ENCODE measurements around the gene HBZ. TPM values are rescaled to one million over a fixed set of nuclear protein-coding genes. Genes with fewer than 3 reads are reported as not detected.
"Not testable (repeated sequence)": the region's sequence is repeated elsewhere in the genome, so short reads cannot be mapped to it uniquely, and the experiment has no call there.

The HBZ gene
- total and polyA plus RNA-seq, 7 experiments from 2014 or later: not detected

GRCh38 chr16:200388-200787, 47.9 kb downstream of the HBZ start:
- Histone ChIP-seq H3K4me1 (ENCODE audit: control insufficient read depth in 2 of 2, insufficient read depth in 2 of 2, low read length in 2 of 2) (no peaks in the 10 kb centered on the region), H3K4me3 (ENCODE audit: low read length) (no peak overlapping the region), H3K9me3 (ENCODE audit: control insufficient read depth in 2 of 3, low read length in 3 of 3) (no peaks in the 10 kb centered on the region), H3K36me3 (ENCODE audit: control insufficient read depth in 2 of 3, insufficient read depth in 3 of 3, low read length in 3 of 3) (peaks cover 5 to 82% (median 9%) of the 10 kb centered on the region in 3 experiments), H3K27me3 (ENCODE audit: control insufficient read depth in 2 of 2, insufficient read depth in 2 of 2, low read length in 2 of 2) (no peaks in the 10 kb centered on the region), H3K27ac (ENCODE audit: low read depth, low read length) (no peak overlapping the region)
- DNase-seq (no peak), ATAC-seq (no peak)
- ChIA-PET CTCF (interaction anchor here (0.6 kb wide), 1 partner anchor 19 kb away, joined by 3 read pairs; no protein-coding TSS in a partner anchor), POLR2A (interaction anchor here (0.7 kb wide), 2 partner anchors 41 to 121 kb away, joined by 3 to 5 read pairs; no protein-coding TSS in a partner anchor)
- peaks cover 0 to 21% (median 5%) of the 10 kb centered on the region in 5 donors for H3K36me3 Mint-ChIP-seq
- intact Hi-C loops (cut with micrococcal nuclease): no loop called here
- H3K4me1 Mint-ChIP-seq: no peaks in the 10 kb centered on the region
- H3K9me3 Mint-ChIP-seq: no peaks in the 10 kb centered on the region
- no peak overlapping the region for H3K4me3 Mint-ChIP-seq
- no peak overlapping the region for H3K27ac Mint-ChIP-seq
- no peaks in the 10 kb centered on the region for H3K27me3 Mint-ChIP-seq

- H3K27me3 ChIP-seq (ENCODE audit: control insufficient read depth in 2 of 2, insufficient read depth in 2 of 2, low read length in 2 of 2): no peaks in the 10 kb centered on the region
- CTCF ChIA-PET: no interaction called here
- ATAC-seq: no peak
- H3K4me3 ChIP-seq (ENCODE audit: low read length): no peak overlapping the region
- H3K36me3 ChIP-seq (ENCODE audit: control insufficient read depth in 2 of 3, insufficient read depth in 3 of 3, low read length in 3 of 3): peaks cover 14 to 86% (median 17%) of the 10 kb centered on the region in 3 experiments
- intact Hi-C loops (cut with micrococcal nuclease): no loop called here
- Mint-ChIP-seq H3K4me1 (peaks cover 0 to 6% (median 0%) of the 10 kb centered on the region in 7 donors), H3K27me3 (no peaks in the 10 kb centered on the region), H3K4me3 (no peak overlapping the region), H3K36me3 (peaks cover 11 to 35% (median 18%) of the 10 kb centered on the region in 5 donors), H3K9me3 (no peaks in the 10 kb centered on the region), H3K27ac (no peak overlapping the region)
- H3K4me1 ChIP-seq (ENCODE audit: control insufficient read depth in 2 of 2, insufficient read depth in 2 of 2, low read length in 2 of 2): no peaks in the 10 kb centered on the region
- POLR2A ChIA-PET: no interaction called here
- no peaks in the 10 kb centered on the region for H3K9me3 ChIP-seq (ENCODE audit: control insufficient read depth in 2 of 3, low read length in 3 of 3)
- no peak overlapping the region for H3K27ac ChIP-seq (ENCODE audit: low read depth, low read length)
- no peak for DNase-seq
Observed at GRCh38 chr16:203246-203645, 50.8 kb downstream of the HBZ start.

- CTCF ChIA-PET; H3K4me1 Mint-ChIP-seq; H3K4me3 ChIP-seq (ENCODE audit: low read length); DNase-seq; H3K27me3 ChIP-seq (ENCODE audit: control insufficient read depth in 2 of 2, insufficient read depth in 2 of 2, low read length in 2 of 2); ATAC-seq; POLR2A ChIA-PET; H3K27ac Mint-ChIP-seq; H3K4me3 Mint-ChIP-seq; H3K9me3 Mint-ChIP-seq; H3K27ac ChIP-seq (ENCODE audit: low read depth, low read length); intact Hi-C loops (cut with micrococcal nuclease); H3K27me3 Mint-ChIP-seq; H3K9me3 ChIP-seq (ENCODE audit: control insufficient read depth in 2 of 3, low read length in 3 of 3); H3K4me1 ChIP-seq (ENCODE audit: control insufficient read depth in 2 of 2, insufficient read depth in 2 of 2, low read length in 2 of 2): not testable (repeated sequence)
- peaks cover 14 to 86% (median 19%) of the 10 kb centered on the region in 3 experiments for H3K36me3 ChIP-seq (ENCODE audit: control insufficient read depth in 2 of 3, insufficient read depth in 3 of 3, low read length in 3 of 3)
- peaks cover 11 to 38% (median 18%) of the 10 kb centered on the region in 5 donors for H3K36me3 Mint-ChIP-seq
Observed at GRCh38 chr16:204046-204445, 51.6 kb downstream of the HBZ start.

Other genes starting within 250 kb of the HBZ start
- gene POLR3K, start 99.0 kb upstream of the HBZ start, total RNA-seq: 10 to 100 TPM in 4 of 5 experiments, 1 to 10 TPM in 1; 8.5 to 45.4 (median 18.9) TPM
- gene POLR3K, start 99.0 kb upstream of the HBZ start, polyA plus RNA-seq: 10 to 100 TPM; 20.4 to 28.6 TPM
- 10 to 100 TPM in 4 of 5 experiments, 1 to 10 TPM in 1; 9.8 to 57.4 (median 11.7) TPM for gene SNRNP25, start 98.8 kb upstream of the HBZ start, total RNA-seq
- 10 to 100 TPM; 20.5 to 21.5 TPM for gene SNRNP25, start 98.8 kb upstream of the HBZ start, polyA plus RNA-seq
- gene RHBDF1, start 80.0 kb upstream of the HBZ start, total RNA-seq: 1 to 10 TPM in 1 of 5 experiments, under 1 TPM in 1, not detected in 3; 0.66 to 1.6 TPM
- gene RHBDF1, start 80.0 kb upstream of the HBZ start, polyA plus RNA-seq: not detected
- 10 to 100 TPM; 17.5 to 59.5 (median 25.4) TPM for gene MPG, start 74.4 kb upstream of the HBZ start, total RNA-seq
- gene MPG, start 74.4 kb upstream of the HBZ start, polyA plus RNA-seq: 10 to 100 TPM; 50.5 to 52.3 TPM
- 10 to 100 TPM; 33.7 to 53.1 (median 38.0) TPM for gene NPRL3, start 14.0 kb upstream of the HBZ start, total RNA-seq
- gene NPRL3, start 14.0 kb upstream of the HBZ start, polyA plus RNA-seq: 10 to 100 TPM in 1 of 2 donors, 1 to 10 TPM in 1; 9.9 to 19.6 TPM
- not detected for gene HBM, start 13.3 kb downstream of the HBZ start, total RNA-seq
- gene HBM, start 13.3 kb downstream of the HBZ start, polyA plus RNA-seq: not detected
- gene HBA2, start 20.2 kb downstream of the HBZ start, total RNA-seq: 10 to 100 TPM in 1 of 5 experiments, 1 to 10 TPM in 1, under 1 TPM in 1, not detected in 2; 0.68 to 10.4 (median 1.1) TPM
- under 1 TPM in 1 of 2 donors, not detected in 1; 0.63 TPM for gene HBA2, start 20.2 kb downstream of the HBZ start, polyA plus RNA-seq
- 10 to 100 TPM in 1 of 5 experiments, 1 to 10 TPM in 2, not detected in 2; 1.1 to 33.5 (median 2.2) TPM for gene HBA1, start 24.0 kb downstream of the HBZ start, total RNA-seq
- not detected for gene HBA1, start 24.0 kb downstream of the HBZ start, polyA plus RNA-seq
- not detected for gene HBQ1, start 27.8 kb downstream of the HBZ start, total RNA-seq
- not detected for gene HBQ1, start 27.8 kb downstream of the HBZ start, polyA plus RNA-seq
- 100 to 1,000 TPM in 4 of 5 experiments, 10 to 100 TPM in 1; 64.7 to 177 (median 154) TPM for gene LUC7L, start 76.8 kb downstream of the HBZ start, total RNA-seq
- 10 to 100 TPM in 1 of 2 donors, 1 to 10 TPM in 1; 6.9 to 16.3 TPM for gene LUC7L, start 76.8 kb downstream of the HBZ start, polyA plus RNA-seq
- gene FAM234A, start 82.2 kb downstream of the HBZ start, total RNA-seq: 10 to 100 TPM; 30.4 to 43.9 (median 32.9) TPM
- 10 to 100 TPM; 31.3 to 42.2 TPM for gene FAM234A, start 82.2 kb downstream of the HBZ start, polyA plus RNA-seq
- under 1 TPM in 2 of 5 experiments, not detected in 3; 0.17 to 0.22 TPM for gene RGS11, start 123.3 kb downstream of the HBZ start, total RNA-seq
- gene RGS11, start 123.3 kb downstream of the HBZ start, polyA plus RNA-seq: not detected
- gene ARHGDIG, start 127.9 kb downstream of the HBZ start, total RNA-seq: 1 to 10 TPM in 3 of 5 experiments, not detected in 2; 1.2 to 2.1 (median 1.4) TPM
- gene ARHGDIG, start 127.9 kb downstream of the HBZ start, polyA plus RNA-seq: not detected
- under 1 TPM in 1 of 5 experiments, not detected in 4; 0.42 TPM for gene PDIA2, start 130.5 kb downstream of the HBZ start, total RNA-seq
- gene PDIA2, start 130.5 kb downstream of the HBZ start, polyA plus RNA-seq: not detected
- 10 to 100 TPM; 25.6 to 45.9 (median 37.5) TPM for gene AXIN1, start 200.1 kb downstream of the HBZ start, total RNA-seq
- gene AXIN1, start 200.1 kb downstream of the HBZ start, polyA plus RNA-seq: 1 to 10 TPM; 1.2 to 2.5 TPM
- gene MRPL28, start 217.9 kb downstream of the HBZ start, total RNA-seq: 10 to 100 TPM; 21.9 to 86.2 (median 26.5) TPM
- 10 to 100 TPM; 44.1 to 71.7 TPM for gene MRPL28, start 217.9 kb downstream of the HBZ start, polyA plus RNA-seq
- gene PGAP6, start 229.3 kb downstream of the HBZ start, total RNA-seq: 100 to 1,000 TPM in 1 of 5 experiments, 10 to 100 TPM in 4; 32.2 to 107 (median 89.4) TPM
- 10 to 100 TPM; 17.0 to 52.4 TPM for gene PGAP6, start 229.3 kb downstream of the HBZ start, polyA plus RNA-seq
- 10 to 100 TPM; 40.2 to 58.1 (median 42.9) TPM for gene NME4, start 244.6 kb downstream of the HBZ start, total RNA-seq
- 10 to 100 TPM; 76.7 to 88.6 TPM for gene NME4, start 244.6 kb downstream of the HBZ start, polyA plus RNA-seq
- 10 to 100 TPM in 3 of 5 experiments, 1 to 10 TPM in 2; 7.9 to 13.8 (median 11.6) TPM for gene DECR2, start 249.2 kb downstream of the HBZ start, total RNA-seq
- 1 to 10 TPM; 7.8 to 7.9 TPM for gene DECR2, start 249.2 kb downstream of the HBZ start, polyA plus RNA-seq